Common myeloid progenitor, CD34-positive (primary cell): ENCODE results near the gene GALP.

Source experiments
- CTCF ChIA-PET: fragments of 350-600 bp; sonication (Branson Sonifier 250); formaldehyde crosslinking; loops from one replicate; lab custom pipeline; 2021; ENCODE audit warnings: antibody characterized with exemption; lab: Charles Lee
- POLR2A ChIA-PET: fragments of 350-600 bp; sonication (Branson Sonifier 250); formaldehyde crosslinking; loops from one replicate; lab custom pipeline; 2021; ENCODE audit warnings: antibody characterized with exemption; lab: Charles Lee
- DNase-seq, 3 donors: peaks; one replicate each; pipeline versions ENCODE4 v3.0.0 to v3.0.0-alpha.2; 2013
- H3K27ac ChIP-seq, 2 experiments: 1 replicate in 1 of 2; 2 replicates in 1 of 2; pipeline ENCODE4 v1.7.0; 2013; ENCODE audit warnings: inconsistent platforms in 2 of 2, low read length in 2 of 2, mild to moderate bottlenecking in 2 of 2, low read depth in 1 of 2, moderate library complexity in 1 of 2; ENCODE audit not compliant: severe bottlenecking in 2 of 2, insufficient read depth in 1 of 2, poor library complexity in 1 of 2
- H3K27me3 ChIP-seq, 5 experiments: replicated peaks in 2 of 5; 1 replicate in 3 of 5; 2 replicates in 2 of 5; pipeline versions ENCODE4 v1.6.1 to v1.7.0; 2013; ENCODE audit warnings: low read length in 4 of 5, mild to moderate bottlenecking in 2 of 5, moderate library complexity in 2 of 5, inconsistent platforms in 1 of 5; ENCODE audit not compliant: insufficient read depth in 5 of 5, control insufficient read depth in 4 of 5
- H3K36me3 ChIP-seq, 4 experiments: 1 replicate in 2 of 4; 2 replicates in 2 of 4; pipeline versions ENCODE4 v1.6.1 to v1.7.0; 2013; ENCODE audit warnings: low read length in 3 of 4, control low read depth in 1 of 4, mild to moderate bottlenecking in 1 of 4; ENCODE audit not compliant: control insufficient read depth in 4 of 4, insufficient read depth in 4 of 4
- H3K4me1 ChIP-seq, 4 experiments: 1 replicate in 3 of 4; 2 replicates in 1 of 4; pipeline versions ENCODE4 v1.6.1 to v1.7.1; 2013; ENCODE audit warnings: low read length in 3 of 4, mild to moderate bottlenecking in 3 of 4, control low read depth in 1 of 4, inconsistent platforms in 1 of 4, moderate library complexity in 1 of 4; ENCODE audit not compliant: control insufficient read depth in 4 of 4, insufficient read depth in 4 of 4; ENCODE audit errors: control extremely low read depth in 1 of 4
- H3K4me3 ChIP-seq, 7 experiments: 1 replicate in 4 of 7; 2 replicates in 3 of 7; pipeline versions ENCODE4 v1.5.1 to v1.7.0; 2013; ENCODE audit warnings: mild to moderate bottlenecking in 7 of 7, low read length in 6 of 7, moderate library complexity in 6 of 7, inconsistent platforms in 2 of 7, low read depth in 2 of 7, control low read depth in 1 of 7; ENCODE audit not compliant: insufficient read depth in 4 of 7, control insufficient read depth in 1 of 7; ENCODE audit errors: extremely low read depth in 1 of 7
- H3K9me3 ChIP-seq, 5 experiments: 1 replicate in 4 of 5; 2 replicates in 1 of 5; pipeline versions ENCODE4 v1.6.1 to v1.7.1; 2013; ENCODE audit warnings: low read length in 4 of 5, mild to moderate bottlenecking in 2 of 5, inconsistent platforms in 1 of 5, low read depth in 1 of 5, moderate library complexity in 1 of 5; ENCODE audit not compliant: control insufficient read depth in 4 of 5, insufficient read depth in 2 of 5; ENCODE audit errors: control extremely low read depth in 1 of 5
- WGBS: methylation state at CpG from one replicate; pipeline ENCODE4 v1.1.5; 2013; ENCODE audit not compliant: insufficient coverage; 5-methylcytosine and 5-hydroxymethylcytosine counted together

Gene GALP

DNA sequence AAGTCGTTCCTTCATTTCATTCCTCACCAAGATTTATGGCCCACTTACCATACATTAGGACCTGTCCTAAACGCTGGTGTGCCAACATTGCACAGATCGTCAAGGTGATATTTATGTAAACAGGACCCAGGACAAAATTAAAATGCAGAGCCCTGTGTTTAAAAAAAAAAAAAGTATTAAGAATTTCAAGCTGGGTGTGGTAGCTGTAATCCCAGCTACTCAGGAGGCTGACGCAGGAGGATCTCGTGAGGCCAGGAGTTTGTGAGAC is 41.2 kb upstream of the GALP start:
- WGBS = 80% methylated on average over 4 of the region's 5 CpGs
- no peak for DNase-seq
- H3K27ac ChIP-seq = no peak overlapping the region
- H3K36me3 ChIP-seq = no peaks in the 10 kb centered on the region
- H3K27me3 ChIP-seq = no peaks in the 10 kb centered on the region
- H3K9me3 ChIP-seq = no peaks in the 10 kb centered on the region
- ChIA-PET POLR2A (no interaction called here), CTCF (interaction anchor here (0.7 to 2.2 kb wide), 4 partner anchors 9 to 15 kb away, joined by 3 to 10 read pairs (median 6); partner anchors contain the start of gene ZNF787)
- peaks cover 0 to 10% (median 3%) of the 10 kb centered on the region in 4 experiments for H3K4me1 ChIP-seq
- H3K4me3 ChIP-seq = no peak overlapping the region

DNA sequence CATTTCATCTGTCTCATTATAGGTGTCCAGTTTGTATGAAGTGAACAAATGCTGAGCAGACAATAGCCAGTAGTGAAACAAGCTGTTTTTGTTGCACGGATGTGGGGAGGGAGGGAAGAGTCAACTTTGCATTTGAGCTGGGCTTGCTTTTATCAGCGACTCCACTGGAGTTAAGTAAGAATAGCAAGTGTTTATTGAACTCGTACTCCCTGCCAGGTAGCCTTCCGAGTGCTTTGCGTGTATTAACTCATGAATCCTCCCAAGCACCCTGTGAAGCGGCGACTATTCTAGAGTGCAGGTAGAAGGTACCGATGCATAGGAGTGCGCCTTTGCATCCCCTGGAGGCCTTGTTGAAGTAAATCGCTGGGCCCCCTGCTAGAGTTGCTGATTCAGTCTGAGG is 39.4 kb upstream of the GALP start:
- Histone ChIP-seq H3K27me3 (no peaks in the 10 kb centered on the region), H3K36me3 (no peaks in the 10 kb centered on the region), H3K4me3 (no peak overlapping the region), H3K27ac (no peak overlapping the region), H3K4me1 (peaks cover 4 to 20% (median 10%) of the 10 kb centered on the region in 4 experiments), H3K9me3 (no peaks in the 10 kb centered on the region)
- ChIA-PET POLR2A (no interaction called here), CTCF (interaction anchor here (0.9 kb wide), 1 partner anchor 116 kb away, joined by 3 read pairs; no protein-coding TSS in a partner anchor)
- WGBS = 93% methylated on average over 10 of the region's 10 CpGs
- DNase-seq = no peak

DNA sequence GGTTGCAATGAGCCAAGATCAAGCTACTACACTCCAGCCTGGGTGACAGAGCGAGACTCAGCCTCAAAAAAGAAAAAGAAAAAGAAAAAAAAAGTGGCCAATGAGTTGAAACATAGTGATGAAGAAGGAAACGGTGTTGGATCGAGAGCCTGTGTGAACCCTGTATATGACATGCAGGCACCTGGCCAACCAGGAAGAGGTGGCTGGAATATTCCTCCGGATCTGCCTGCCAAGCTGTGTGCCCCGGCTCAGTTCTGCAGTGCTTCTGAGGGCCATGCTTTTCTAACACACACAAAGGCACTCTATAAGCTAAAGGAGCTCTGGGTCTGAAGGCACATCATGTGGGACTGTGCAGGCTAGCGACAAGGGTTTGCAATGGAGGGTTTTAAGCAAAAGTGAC is 38.4 kb upstream of the GALP start:
- no peak for DNase-seq
- Histone ChIP-seq H3K4me1 (peaks cover 5 to 29% (median 19%) of the 10 kb centered on the region in 4 experiments), H3K27ac (no peak overlapping the region), H3K27me3 (no peaks in the 10 kb centered on the region), H3K4me3 (no peak overlapping the region), H3K9me3 (no peaks in the 10 kb centered on the region), H3K36me3 (peaks cover 0 to under 1% (median 0%) of the 10 kb centered on the region in 4 experiments)
- CTCF ChIA-PET = no interaction called here
- 98% methylated on average over 5 of the region's 6 CpGs for WGBS
- POLR2A ChIA-PET = no interaction called here

DNA sequence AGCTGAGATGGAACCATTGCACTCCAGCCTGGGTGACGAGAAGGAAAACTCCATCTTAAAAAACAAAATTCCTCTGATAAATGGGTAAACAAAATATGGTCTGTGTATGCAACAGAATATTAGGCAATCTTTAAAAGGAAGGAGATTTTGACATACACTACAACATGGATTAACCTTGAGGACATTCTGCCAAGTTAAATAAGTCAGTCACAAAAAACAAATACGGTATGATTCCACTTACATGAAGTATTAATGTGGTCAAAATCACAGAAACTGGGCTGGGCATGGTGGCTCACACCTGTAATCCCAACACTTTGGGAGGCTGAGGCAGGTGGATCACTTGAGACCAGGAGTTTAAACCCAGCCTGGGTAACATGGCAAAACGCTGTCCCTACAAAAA is 37.7 kb upstream of the GALP start:
- Histone ChIP-seq H3K4me1 (peaks cover 5 to 35% (median 24%) of the 10 kb centered on the region in 4 experiments), H3K4me3 (no peak overlapping the region), H3K36me3 (peaks cover 0 to 5% (median 0%) of the 10 kb centered on the region in 4 experiments), H3K9me3 (no peaks in the 10 kb centered on the region), H3K27me3 (no peaks in the 10 kb centered on the region), H3K27ac (no peak overlapping the region)
- POLR2A ChIA-PET = no interaction called here
- CTCF ChIA-PET = interaction anchor here (1.0 kb wide), 1 partner anchor 17 kb away, joined by 3 read pairs; no protein-coding TSS in a partner anchor
- WGBS = 87% methylated on average over 2 of the region's 3 CpGs
- DNase-seq = no peak

DNA sequence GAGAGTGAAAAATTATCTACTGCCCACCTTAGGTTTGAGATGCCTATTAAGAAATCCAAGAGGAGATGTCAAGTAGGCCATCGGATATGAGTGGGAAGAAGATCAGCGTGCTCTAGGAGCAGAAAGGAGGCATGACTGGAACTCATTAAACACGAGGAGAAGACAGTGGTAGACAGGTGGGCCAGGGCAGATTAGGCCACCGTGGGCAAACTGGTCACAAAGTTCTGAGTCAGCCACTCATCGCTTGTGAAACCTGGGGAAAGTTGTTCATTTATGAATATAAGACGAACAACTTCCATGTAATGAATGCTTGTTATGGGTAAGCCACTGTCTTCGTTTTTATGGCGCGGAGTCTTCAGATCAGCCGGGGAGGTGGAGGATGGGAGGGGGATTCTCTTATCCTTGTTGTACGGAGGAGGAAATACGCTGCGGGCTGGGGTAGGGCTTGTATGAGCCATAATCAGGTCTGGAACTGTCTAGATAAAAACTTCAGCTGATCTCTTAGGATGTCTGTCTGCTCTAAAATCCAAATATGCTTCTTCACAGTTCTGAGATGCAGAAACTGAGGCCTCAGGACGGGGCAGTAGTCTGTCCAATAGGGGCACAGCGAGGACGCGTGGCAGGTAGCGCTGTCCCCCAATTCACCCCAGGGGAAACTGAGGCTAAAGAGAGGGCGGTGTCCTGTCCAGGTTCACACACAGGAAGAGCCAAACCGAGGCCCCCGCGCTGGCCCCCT is 35.8 kb upstream of the GALP start:
- Histone ChIP-seq H3K36me3 (peaks cover 0 to 5% (median 0%) of the 10 kb centered on the region in 4 experiments), H3K4me3 (peak overlapping the region; percentile 42 to 87 (median 74)), H3K27me3 (no peaks in the 10 kb centered on the region), H3K4me1 (peaks cover 7 to 45% (median 39%) of the 10 kb centered on the region in 4 experiments), H3K9me3 (no peaks in the 10 kb centered on the region), H3K27ac (peak overlapping the region; percentile 70 to 92)
- 42% methylated on average over 18 of the region's 22 CpGs for WGBS
- CTCF ChIA-PET = no interaction called here
- peak; percentile 42 to 68 (median 50) for DNase-seq
- POLR2A ChIA-PET = interaction anchor here (1.5 kb wide), 1 partner anchor 27 kb away, joined by 3 read pairs; no protein-coding TSS in a partner anchor

DNA sequence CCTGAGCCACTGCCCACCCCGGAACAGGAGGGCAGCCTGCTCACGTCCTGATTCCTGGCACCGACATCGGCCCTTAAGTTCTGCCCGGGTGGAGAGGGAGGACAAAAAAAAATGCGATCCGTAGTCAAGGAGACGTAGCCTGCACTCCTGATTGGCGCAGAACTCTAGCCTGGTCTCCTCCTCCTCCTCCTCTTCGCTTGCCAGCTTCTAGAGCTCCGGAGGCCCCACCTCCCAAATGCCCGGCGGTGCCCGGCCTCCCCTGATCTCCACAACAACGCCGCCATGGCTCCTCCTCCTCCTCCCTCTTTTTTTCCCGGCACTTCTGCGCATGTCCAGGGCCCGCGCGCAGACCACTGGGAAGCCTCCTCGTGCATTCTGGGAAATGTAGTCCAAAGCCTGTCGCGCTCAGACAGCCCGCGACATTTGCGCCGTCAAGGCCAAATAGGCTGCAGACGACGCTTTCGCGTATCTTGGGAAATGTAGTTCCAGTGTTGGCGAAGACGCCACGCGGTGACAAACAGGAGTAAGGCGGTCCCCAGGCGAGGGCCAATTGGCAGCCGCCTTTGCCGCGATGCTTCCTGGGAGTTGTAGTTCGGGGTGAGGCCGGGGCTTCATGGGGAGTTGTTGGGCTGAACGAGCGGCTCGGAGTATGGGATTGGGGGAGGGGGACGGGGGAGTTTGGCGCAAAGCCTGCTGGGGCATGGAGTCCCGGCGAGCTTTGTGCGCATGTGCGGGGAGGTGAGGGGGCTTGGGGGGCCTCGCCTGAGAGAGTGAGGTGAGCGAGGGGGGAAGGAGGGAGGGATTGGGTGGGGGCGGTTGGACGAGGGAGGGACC is 35.0 kb upstream of the GALP start, which contains the start of gene ZNF444:
Gene ZNF444 (plus strand): TSS at position 705 of the 834 bp plus-strand sequence. CDS start 5,625 bp downstream, outside the sequence.
- CTCF ChIA-PET = no interaction called here
- DNase-seq = peak; percentile 99 to 100 (median 100)
- Histone ChIP-seq H3K9me3 (no peaks in the 10 kb centered on the region), H3K4me3 (peak within 1 kb of the TSS; percentile 42 to 87 (median 74)), H3K36me3 (peaks cover 0 to 5% (median 0%) of the 10 kb centered on the region in 4 experiments), H3K27me3 (no peaks in the 10 kb centered on the region), H3K4me1 (peaks cover 8 to 53% (median 43%) of the 10 kb centered on the region in 4 experiments), H3K27ac (peak within 1 kb of the TSS; percentile 70 to 92)
- WGBS = under 1% methylated on average over 40 of the region's 56 CpGs
- POLR2A ChIA-PET = interaction anchor here (0.6 to 1.5 kb wide), 4 partner anchors 20 to 974 kb away, joined by 3 to 9 read pairs (median 4); partner anchors contain the start of genes DNAAF3, GALP and ZNF787
